Measurements from ENCODE around the gene EPHA8.

DNA sequence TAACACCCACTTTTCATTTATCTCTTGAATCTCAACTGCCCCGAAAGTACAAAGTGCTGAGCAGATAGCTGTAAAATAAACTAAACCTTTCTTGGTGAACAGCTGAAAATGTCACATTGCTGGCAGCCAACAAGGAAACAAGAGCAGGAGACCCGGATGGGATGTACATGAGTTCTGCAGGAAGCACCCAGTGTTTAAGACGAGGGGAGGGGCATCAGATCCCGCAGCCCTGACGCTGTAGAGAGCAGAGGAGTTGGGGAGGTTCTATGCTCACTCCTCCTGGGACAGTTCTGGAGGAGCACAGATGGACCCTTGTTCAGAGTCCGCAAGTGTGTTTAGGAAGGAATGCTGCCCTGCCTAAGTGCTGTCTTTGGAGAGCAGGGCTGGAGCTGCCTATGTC, 32.0 kb upstream of the EPHA8 start:
- TF ChIP-seq, protein P1, sequence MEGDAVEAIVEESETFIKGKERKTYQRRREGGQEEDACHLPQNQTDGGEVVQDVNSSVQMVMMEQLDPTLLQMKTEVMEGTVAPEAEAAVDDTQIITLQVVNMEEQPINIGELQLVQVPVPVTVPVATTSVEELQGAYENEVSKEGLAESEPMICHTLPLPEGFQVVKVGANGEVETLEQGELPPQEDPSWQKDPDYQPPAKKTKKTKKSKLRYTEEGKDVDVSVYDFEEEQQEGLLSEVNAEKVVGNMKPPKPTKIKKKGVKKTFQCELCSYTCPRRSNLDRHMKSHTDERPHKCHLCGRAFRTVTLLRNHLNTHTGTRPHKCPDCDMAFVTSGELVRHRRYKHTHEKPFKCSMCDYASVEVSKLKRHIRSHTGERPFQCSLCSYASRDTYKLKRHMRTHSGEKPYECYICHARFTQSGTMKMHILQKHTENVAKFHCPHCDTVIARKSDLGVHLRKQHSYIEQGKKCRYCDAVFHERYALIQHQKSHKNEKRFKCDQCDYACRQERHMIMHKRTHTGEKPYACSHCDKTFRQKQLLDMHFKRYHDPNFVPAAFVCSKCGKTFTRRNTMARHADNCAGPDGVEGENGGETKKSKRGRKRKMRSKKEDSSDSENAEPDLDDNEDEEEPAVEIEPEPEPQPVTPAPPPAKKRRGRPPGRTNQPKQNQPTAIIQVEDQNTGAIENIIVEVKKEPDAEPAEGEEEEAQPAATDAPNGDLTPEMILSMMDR (IDR thresholded peaks at IDR 0.05), result no peak
- TF ChIP-seq POLR2A (IDR thresholded peaks at IDR 0.05), result no peak
